ENCODE results near the gene WNT9A.

Gene WNT9A

GRCh38 chr1:227958617-227959324 lies 11.0 kb upstream of the WNT9A start:
- no peak for DNase-seq
- in situ Hi-C loops (cut with MboI; ENCODE audit: low pct_unique_long_range_greater_than_20kb, low sequenced_read_pairs): no loop called here

DNA sequence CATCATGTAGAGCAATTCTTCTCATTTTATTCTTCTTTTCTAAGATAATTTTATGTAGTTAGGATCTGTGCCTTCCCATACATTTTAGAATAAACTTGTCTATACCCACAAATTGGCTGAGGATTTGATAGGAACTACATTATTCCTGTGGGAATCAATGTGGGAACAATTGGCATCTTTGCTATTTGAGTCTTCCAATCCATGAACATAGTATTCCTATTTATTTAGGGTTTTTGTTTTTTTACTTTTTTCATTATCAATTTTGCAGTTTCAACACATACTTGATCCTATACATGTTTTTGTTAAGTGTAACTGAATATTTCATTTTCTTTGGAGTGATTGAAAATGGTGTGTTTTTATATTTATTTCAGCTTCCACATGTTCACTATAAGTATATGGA lies 8.1 kb upstream of the WNT9A start:
- no peak for DNase-seq
- in situ Hi-C loops (cut with MboI; ENCODE audit: low pct_unique_long_range_greater_than_20kb, low sequenced_read_pairs): no loop called here

DNA sequence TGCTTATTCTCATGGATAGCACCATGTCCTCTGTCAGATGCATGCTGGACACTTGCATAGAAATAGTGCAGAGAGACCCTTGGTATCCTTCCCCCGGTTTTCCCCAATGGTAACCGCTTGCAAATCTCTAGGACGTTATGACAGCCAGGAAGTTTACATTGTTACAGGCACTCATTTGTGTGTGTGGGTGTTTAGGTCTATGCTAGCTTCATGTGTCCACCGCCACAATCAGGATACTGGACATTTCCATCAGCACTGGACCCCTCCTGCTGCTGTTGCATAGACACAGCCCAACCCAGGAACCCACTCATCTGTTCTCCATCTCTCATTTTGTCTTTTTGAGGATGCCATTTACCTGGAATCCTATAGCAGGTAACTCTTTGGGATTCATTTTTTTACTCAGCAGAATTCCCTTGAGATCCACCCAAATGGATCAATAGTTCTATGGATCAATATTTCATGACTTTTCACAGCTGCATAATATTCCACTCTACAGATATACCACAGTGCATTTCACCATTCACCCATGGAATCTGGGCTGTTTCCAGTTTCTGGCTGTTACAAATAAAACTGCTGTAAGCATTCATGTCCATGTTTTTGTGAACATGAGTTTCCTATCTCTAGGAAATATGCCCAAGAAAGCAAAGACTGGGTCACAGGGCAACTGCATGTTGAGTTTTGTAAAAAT lies 6.6 kb upstream of the WNT9A start:
- in situ Hi-C loops (cut with MboI; ENCODE audit: low pct_unique_long_range_greater_than_20kb, low sequenced_read_pairs): no loop called here
- no peak for DNase-seq

GRCh38 chr1:227953022-227953412 lies 5.3 kb upstream of the WNT9A start:
- no peak for DNase-seq
- in situ Hi-C loops (cut with MboI; ENCODE audit: low pct_unique_long_range_greater_than_20kb, low sequenced_read_pairs): no loop called here

DNA sequence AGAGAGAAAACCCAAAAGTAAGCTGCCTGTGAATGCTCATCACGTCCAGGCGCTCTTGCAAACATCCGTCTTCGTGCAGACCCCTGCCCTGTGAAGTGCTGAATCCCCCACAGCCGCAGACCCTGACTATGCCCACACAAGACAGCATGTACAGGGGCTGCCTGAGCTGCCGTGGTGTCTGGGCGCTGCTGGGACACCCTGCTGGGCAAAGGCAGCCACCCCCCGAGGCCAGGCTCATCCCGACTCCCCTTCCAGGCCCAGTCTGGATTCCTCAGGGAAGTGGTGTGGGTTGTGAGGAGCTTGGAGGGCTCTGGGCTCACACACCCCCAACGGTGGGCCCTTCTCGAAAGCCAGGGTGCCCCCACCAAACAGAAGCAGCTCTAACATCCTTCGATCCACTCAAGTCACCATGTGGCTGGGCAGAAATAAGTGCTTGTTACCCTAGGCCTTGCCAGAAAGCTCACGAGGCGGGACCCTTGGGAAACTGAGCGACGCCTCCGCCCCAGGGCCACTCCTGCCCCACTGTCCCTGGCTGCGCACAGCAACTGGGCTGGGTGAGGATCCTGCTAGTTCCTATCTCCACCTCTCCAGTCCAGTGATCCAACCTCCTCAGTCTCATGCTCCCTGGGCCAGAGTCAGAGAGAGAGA lies 4.8 kb upstream of the WNT9A start:
- DNase-seq: no peak
- in situ Hi-C loops (cut with MboI; ENCODE audit: low pct_unique_long_range_greater_than_20kb, low sequenced_read_pairs): no loop called here

DNA sequence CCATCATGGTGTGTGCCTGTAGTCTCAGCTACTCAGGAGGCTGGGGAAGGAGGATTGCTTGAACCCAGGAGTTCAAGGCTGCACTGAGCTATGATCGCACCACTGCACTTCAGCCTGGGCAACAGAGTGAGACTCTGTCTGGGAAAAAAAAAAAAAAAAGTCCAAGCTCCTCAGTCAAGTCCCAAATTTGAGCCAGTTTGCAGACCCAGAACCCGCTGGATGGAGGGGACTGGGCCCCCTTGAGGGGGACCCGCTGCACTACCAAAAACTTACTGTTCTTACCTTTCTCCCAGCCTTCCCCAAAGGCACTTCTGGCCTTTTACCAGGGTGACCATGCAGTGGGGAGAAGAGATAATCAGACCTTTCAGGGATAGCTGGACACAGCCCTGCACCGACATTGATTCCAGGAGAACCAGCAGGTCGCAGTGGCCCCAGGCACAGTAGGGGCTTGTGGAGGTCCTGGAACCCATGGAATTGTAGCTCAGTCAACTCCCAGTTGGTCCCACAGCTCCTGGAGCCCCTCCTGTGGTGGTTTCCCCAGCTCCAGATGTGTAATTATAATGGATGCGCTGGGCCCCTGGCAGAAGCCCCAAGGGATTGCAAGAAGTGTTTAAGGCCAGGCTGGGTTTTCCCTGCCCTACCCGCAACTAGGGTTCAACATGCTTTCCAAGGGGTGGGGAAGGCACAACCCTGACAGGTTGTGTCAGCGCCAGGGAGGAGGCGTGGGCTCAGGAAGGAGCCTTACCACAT lies 4.1 kb upstream of the WNT9A start:
- in situ Hi-C loops (cut with MboI; ENCODE audit: low pct_unique_long_range_greater_than_20kb, low sequenced_read_pairs): no loop called here
- no peak for DNase-seq

DNA sequence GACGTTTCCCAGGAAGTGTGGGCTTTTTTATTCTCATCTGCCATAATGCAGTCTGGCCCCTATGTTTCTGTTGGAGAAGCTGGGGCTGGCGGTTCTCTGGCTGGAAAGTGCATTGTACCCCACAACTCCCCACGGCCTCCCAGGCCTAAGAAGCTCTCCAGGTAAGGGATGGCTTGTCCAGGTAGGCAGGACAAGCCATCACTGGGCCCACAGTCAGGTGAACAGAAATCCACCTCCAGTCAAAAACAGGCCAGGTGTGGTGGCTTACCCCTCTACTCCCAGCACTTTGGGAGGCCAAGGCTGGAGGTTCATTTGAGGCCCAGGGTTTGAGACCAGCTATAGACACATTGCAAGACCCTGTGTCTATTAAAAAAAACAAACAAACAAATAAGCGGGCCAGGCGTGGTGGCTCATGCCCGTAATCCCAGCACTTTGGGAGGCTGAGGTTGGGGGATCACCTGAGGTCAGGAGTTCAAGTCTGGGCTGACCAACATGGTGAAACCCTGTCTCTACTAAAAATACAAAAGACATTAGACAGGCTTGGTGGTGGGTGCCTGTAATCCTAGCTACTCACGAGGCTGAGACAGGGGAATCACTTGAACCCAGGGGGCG lies 3.1 kb upstream of the WNT9A start:
- in situ Hi-C loops (cut with MboI; ENCODE audit: low pct_unique_long_range_greater_than_20kb, low sequenced_read_pairs): no loop called here
- no peak for DNase-seq

DNA sequence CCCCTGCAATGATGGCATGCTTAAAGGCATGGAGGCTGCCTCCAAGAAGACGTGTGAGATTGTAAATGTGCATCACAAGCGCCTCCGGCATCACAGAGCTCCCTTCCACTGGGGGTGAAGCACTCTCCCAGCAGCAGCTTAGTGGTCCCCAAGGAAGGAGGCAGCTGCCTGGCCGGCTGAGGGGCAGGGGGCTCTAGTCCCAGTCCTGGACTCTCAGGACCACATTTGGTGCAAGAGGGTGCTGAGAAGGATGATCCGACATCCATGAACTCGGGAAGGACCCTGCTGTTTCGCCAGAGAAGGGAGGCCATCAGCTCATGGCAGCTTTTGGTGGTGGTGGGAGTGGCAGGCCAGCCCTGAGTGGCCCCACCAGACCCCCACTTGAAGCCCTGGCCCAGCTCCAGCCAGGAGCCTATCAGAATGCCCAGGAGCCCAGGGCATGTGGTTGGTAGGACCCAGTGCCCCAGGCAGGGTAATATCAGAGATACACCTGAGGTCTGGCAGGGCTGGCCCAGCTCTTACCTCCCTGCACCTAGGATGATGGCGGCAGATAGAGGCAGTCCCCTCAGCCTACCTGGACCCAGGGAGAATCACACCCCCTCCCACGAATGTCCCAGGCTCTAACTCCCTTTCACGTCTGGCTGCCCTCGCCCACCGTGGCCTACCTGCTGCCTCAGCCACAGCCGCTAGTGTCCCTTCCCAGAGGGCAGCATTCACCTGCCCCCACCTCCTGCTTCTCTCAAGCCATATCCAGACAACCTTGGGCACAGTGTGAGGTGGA lies 2.4 kb upstream of the WNT9A start:
- no peak for DNase-seq
- in situ Hi-C loops (cut with MboI; ENCODE audit: low pct_unique_long_range_greater_than_20kb, low sequenced_read_pairs): loop anchor here (25.0 kb wide), 2 partner anchors 188 to 488 kb away; no protein-coding TSS in a partner anchor

- in situ Hi-C loops (cut with MboI; ENCODE audit: low pct_unique_long_range_greater_than_20kb, low sequenced_read_pairs): loop anchor here (25.0 kb wide), 2 partner anchors 187 to 487 kb away; no protein-coding TSS in a partner anchor
- DNase-seq: no peak
Observed at GRCh38 chr1:227949341-227949921, 1.7 kb upstream of the WNT9A start.

DNA sequence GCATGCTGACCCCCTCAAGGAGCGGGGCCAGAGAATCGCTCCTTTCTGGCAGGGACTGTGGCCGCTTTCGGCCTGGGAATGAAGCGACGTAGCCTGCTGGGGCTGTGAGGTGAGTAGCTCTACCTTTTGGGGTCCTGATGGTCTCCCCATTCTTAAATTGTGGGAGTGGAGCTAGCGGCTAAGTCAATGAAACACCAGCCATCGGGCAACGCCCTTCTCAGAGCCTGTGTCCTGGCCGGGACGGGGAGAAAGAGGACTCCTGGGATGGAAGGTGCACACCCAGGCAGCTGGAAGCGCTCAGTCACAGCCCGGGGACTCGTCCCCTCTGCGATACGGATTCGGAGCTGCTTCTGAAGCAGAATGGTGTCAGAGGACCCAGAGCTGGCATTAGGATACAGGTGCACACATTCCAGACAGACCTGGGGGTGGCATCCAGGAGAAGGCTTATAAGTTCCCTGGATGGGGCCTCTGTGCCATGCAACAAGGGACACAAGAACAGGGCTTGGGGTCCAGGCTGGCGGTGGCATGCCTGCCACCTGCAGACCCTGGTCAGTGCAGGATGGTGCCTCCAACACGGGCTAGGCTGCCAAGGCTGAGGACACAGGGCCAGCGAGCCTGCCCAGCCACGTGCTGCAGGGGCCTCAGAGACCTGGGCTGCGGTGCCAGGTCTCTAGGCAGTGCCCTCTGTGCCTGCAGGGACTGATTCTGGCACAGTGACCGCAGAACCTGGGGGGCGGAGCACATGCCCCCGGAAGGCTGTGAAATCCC lies 945 bp upstream of the WNT9A start:
- DNase-seq: peak; percentile 23
- in situ Hi-C loops (cut with MboI; ENCODE audit: low pct_unique_long_range_greater_than_20kb, low sequenced_read_pairs): loop anchor here (25.0 kb wide), 2 partner anchors 186 to 486 kb away; no protein-coding TSS in a partner anchor

GRCh38 chr1:227947386-227947675 lies 401 bp downstream of the WNT9A start:
- DNase-seq: no peak
- in situ Hi-C loops (cut with MboI; ENCODE audit: low pct_unique_long_range_greater_than_20kb, low sequenced_read_pairs): loop anchor here (25.0 kb wide), 2 partner anchors 185 to 485 kb away; no protein-coding TSS in a partner anchor

GRCh38 chr1:227946624-227947385 lies 927 bp downstream of the WNT9A start:
- DNase-seq: peak; percentile 64
- in situ Hi-C loops (cut with MboI; ENCODE audit: low pct_unique_long_range_greater_than_20kb, low sequenced_read_pairs): loop anchor here (25.0 kb wide), 2 partner anchors 185 to 485 kb away; no protein-coding TSS in a partner anchor

DNA sequence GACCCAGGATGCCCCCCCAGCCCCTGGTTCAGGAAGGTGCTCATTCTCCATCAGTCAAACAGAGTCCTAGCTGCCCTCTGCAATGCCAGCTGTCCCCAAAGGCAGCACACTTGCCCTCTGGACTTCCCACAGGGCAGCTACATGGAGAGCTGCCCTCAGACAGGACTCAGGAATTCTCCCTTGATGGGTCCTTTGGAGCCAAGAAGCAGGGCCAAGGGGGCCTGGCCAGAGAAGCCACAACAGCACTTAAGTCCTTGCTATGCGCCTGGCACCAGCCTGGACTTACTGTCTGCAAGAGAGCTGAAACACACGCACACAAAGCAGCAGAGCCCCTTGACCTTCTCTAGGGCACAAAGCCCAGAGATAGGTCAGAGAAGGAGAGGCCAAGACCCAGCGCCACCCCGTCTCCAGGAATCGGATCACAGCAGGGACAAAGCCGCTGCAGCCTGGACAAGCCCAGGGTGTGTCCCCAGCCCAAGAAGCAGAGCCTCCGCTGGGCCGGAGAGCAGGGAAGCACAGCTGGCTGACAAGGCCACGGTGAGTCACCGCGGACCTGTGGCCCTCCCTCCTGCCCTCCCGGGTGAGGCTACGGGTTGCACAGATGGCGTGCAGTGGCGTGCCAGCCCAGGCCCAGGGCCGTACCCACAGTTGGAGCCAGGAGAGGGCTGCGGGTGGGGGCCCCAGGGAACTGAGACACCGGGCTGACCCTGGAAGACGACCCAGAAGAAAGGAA lies 1.7 kb downstream of the WNT9A start:
- in situ Hi-C loops (cut with MboI; ENCODE audit: low pct_unique_long_range_greater_than_20kb, low sequenced_read_pairs): loop anchor here (25.0 kb wide), 2 partner anchors 184 to 484 kb away; no protein-coding TSS in a partner anchor
- DNase-seq: no peak

DNA sequence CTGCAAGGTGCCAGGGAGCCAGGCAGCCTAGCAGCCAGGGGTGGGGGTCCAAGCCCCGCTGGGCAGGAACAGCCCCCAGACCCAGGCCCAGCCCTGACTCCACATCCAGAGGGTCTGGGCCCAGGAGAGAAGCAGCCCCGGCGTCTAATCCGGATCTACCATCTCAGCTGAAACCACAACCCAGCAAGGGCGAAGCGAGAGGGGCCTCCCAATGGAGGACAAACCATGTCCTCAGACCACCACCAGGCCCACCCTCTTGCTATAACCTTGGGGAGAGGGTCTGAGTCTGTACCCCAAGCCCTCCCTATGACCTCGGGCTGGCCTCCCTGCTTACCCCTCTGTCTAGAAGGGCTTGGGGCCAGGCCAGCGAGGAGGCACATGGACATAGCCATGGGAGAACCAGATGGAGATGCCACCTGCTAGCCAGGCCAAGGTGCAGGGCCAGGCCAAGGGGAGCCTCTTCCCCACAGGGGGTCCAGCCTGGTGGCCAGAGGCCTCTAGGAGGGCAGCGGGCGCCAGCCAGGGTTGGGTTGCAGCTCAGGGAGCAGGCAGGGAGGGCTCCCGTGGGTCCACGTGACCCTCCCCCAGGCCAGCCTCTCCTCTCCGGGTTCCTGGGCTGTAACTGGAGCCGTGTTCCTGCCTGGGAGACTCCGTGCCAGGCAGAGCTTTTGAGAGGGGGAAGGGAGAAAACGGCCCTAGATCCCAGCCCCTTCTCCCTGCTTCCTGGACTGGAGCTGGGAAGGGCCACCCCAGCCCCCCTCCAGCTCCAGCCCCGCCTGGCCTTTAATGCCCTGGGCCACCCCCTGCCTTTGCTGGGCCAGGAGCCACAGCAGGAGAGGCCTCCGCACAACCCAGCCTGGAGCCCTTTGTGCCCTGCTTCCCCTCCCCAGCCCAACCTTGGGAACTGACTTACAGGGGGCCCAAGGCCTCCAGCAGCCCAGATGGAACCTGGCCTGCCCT lies 2.5 kb downstream of the WNT9A start:
- DNase-seq: no peak

More for the DNA sequence above, 2.5 kb downstream of the WNT9A start:
- in situ Hi-C loops (cut with MboI; ENCODE audit: low pct_unique_long_range_greater_than_20kb, low sequenced_read_pairs): loop anchor here (25.0 kb wide), 2 partner anchors 183 to 483 kb away; no protein-coding TSS in a partner anchor
